ENCODE data around the gene SIX4. TPM values are rescaled to one million over a fixed set of nuclear protein-coding genes. Genes with fewer than 3 reads are reported as not detected.

Gene SIX4
- total RNA-seq, 2 experiments from 2014 or later = 2.4 to 3.1 TPM

GRCh38 chr14:60684203-60684602 lies 39.9 kb downstream of the SIX4 start:
- TF ChIP-seq CTCF (conservative IDR thresholded peaks at IDR 0.05; ENCODE audit: low read length) (no peak), EZH2phosphoT487 (IDR thresholded peaks at IDR 0.05; ENCODE audit: borderline replicate concordance, low read depth, low read length) (no peak)
- no TSS peak for BruUV-seq (replicated peaks)
- Histone ChIP-seq H3K9me3 (ENCODE audit: low read length) (no peaks in the 10 kb centered on the region), H3K27ac (ENCODE audit: low read depth, low read length, poor library complexity, severe bottlenecking) (no peak overlapping the region), H3K4me2 (ENCODE audit: low read length) (no peak overlapping the region), H3K4me1 (ENCODE audit: insufficient read depth, low read length, poor library complexity, severe bottlenecking) (no peaks in the 10 kb centered on the region), H3K36me3 (ENCODE audit: insufficient read depth, low read length) (no peaks in the 10 kb centered on the region), H2AFZ (ENCODE audit: low read length) (no peak overlapping the region), H3K79me2 (ENCODE audit: insufficient read depth, low read depth, low read length) (no peaks in the 10 kb centered on the region), H3K4me3 (ENCODE audit: low read depth, low read length, poor library complexity, severe bottlenecking) (no peak overlapping the region), H3K9me2 (ENCODE audit: insufficient read depth, low read length) (no peaks in the 10 kb centered on the region), H4K20me1 (ENCODE audit: insufficient read depth, low read length) (no peaks in the 10 kb centered on the region)
- ChIA-PET POLR2A (interaction anchor here (0.6 to 0.9 kb wide), 3 partner anchors 9 to 280 kb away, joined by 3 read pairs; no protein-coding TSS in a partner anchor), CTCF (ENCODE audit: unreplicated experiment) (no interaction called here)
- no peak for DNase-seq (ENCODE audit: low spot score)
- intact Hi-C loops (cut with micrococcal nuclease; ENCODE audit: unreplicated experiment) = no loop called here

- H4K20me1 ChIP-seq (ENCODE audit: insufficient read depth, low read length) = no peaks in the 10 kb centered on the region
- H3K9me3 ChIP-seq (ENCODE audit: low read length) = no peaks in the 10 kb centered on the region
- no peak overlapping the region for H3K27ac ChIP-seq (ENCODE audit: low read depth, low read length, poor library complexity, severe bottlenecking)
- ChIA-PET CTCF (ENCODE audit: unreplicated experiment) (no interaction called here), POLR2A (no interaction called here)
- H3K9me2 ChIP-seq (ENCODE audit: insufficient read depth, low read length) = no peaks in the 10 kb centered on the region
- H3K4me2 ChIP-seq (ENCODE audit: low read length) = no peak overlapping the region
- no peaks in the 10 kb centered on the region for H3K79me2 ChIP-seq (ENCODE audit: insufficient read depth, low read depth, low read length)
- BruUV-seq (replicated peaks) = no TSS peak
- intact Hi-C loops (cut with micrococcal nuclease; ENCODE audit: unreplicated experiment) = no loop called here
- TF ChIP-seq CTCF (conservative IDR thresholded peaks at IDR 0.05; ENCODE audit: low read length) (no peak), EZH2phosphoT487 (IDR thresholded peaks at IDR 0.05; ENCODE audit: borderline replicate concordance, low read depth, low read length) (no peak)
- no peaks in the 10 kb centered on the region for H3K36me3 ChIP-seq (ENCODE audit: insufficient read depth, low read length)
- H3K4me3 ChIP-seq (ENCODE audit: low read depth, low read length, poor library complexity, severe bottlenecking) = no peak overlapping the region
- no peaks in the 10 kb centered on the region for H3K4me1 ChIP-seq (ENCODE audit: insufficient read depth, low read length, poor library complexity, severe bottlenecking)
- DNase-seq (ENCODE audit: low spot score) = no peak
- H2AFZ ChIP-seq (ENCODE audit: low read length) = no peak overlapping the region
Measured at GRCh38 chr14:60681271-60681670, 42.9 kb downstream of the SIX4 start.

- BruUV-seq (replicated peaks) = no TSS peak
- Histone ChIP-seq H4K20me1 (ENCODE audit: insufficient read depth, low read length) (no peaks in the 10 kb centered on the region), H2AFZ (ENCODE audit: low read length) (no peak overlapping the region), H3K4me3 (ENCODE audit: low read depth, low read length, poor library complexity, severe bottlenecking) (no peak overlapping the region), H3K4me1 (ENCODE audit: insufficient read depth, low read length, poor library complexity, severe bottlenecking) (no peaks in the 10 kb centered on the region), H3K9me2 (ENCODE audit: insufficient read depth, low read length) (no peaks in the 10 kb centered on the region), H3K27ac (ENCODE audit: low read depth, low read length, poor library complexity, severe bottlenecking) (no peak overlapping the region), H3K4me2 (ENCODE audit: low read length) (no peak overlapping the region), H3K36me3 (ENCODE audit: insufficient read depth, low read length) (no peaks in the 10 kb centered on the region), H3K9me3 (ENCODE audit: low read length) (no peaks in the 10 kb centered on the region), H3K79me2 (ENCODE audit: insufficient read depth, low read depth, low read length) (no peaks in the 10 kb centered on the region)
- TF ChIP-seq EZH2phosphoT487 (IDR thresholded peaks at IDR 0.05; ENCODE audit: borderline replicate concordance, low read depth, low read length) (no peak), CTCF (conservative IDR thresholded peaks at IDR 0.05; ENCODE audit: low read length) (no peak)
- ChIA-PET POLR2A (interaction anchor here (0.6 to 1.3 kb wide), 5 partner anchors 14 to 1181 kb away, joined by 3 to 7 read pairs (median 4); no protein-coding TSS in a partner anchor), CTCF (ENCODE audit: unreplicated experiment) (no interaction called here)
- DNase-seq (ENCODE audit: low spot score) = no peak
- intact Hi-C loops (cut with micrococcal nuclease; ENCODE audit: unreplicated experiment) = no loop called here
Measured at GRCh38 chr14:60680511-60680910, 43.6 kb downstream of the SIX4 start.
